22Rv1 (cell line): ENCODE measurements around the gene TMEM247.

Experiments
- ZFX ChIP-seq: fragments of 450-650 bp; IDR thresholded peaks from 2 replicates; pipeline ENCODE4 v1.6.1; 2017; ENCODE audit warnings: antibody characterized with exemption, borderline replicate concordance
- TF ChIP-seq, protein P1 (sequence below): fragments of 450-650 bp; IDR thresholded peaks from 2 replicates; pipeline ENCODE4 v1.5.1; 2017; ENCODE audit warnings: mild to moderate bottlenecking

GRCh38 chr2:46518861-46519260 lies 39.5 kb downstream of the TMEM247 start:
- TF ChIP-seq, protein P1, sequence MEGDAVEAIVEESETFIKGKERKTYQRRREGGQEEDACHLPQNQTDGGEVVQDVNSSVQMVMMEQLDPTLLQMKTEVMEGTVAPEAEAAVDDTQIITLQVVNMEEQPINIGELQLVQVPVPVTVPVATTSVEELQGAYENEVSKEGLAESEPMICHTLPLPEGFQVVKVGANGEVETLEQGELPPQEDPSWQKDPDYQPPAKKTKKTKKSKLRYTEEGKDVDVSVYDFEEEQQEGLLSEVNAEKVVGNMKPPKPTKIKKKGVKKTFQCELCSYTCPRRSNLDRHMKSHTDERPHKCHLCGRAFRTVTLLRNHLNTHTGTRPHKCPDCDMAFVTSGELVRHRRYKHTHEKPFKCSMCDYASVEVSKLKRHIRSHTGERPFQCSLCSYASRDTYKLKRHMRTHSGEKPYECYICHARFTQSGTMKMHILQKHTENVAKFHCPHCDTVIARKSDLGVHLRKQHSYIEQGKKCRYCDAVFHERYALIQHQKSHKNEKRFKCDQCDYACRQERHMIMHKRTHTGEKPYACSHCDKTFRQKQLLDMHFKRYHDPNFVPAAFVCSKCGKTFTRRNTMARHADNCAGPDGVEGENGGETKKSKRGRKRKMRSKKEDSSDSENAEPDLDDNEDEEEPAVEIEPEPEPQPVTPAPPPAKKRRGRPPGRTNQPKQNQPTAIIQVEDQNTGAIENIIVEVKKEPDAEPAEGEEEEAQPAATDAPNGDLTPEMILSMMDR: no peak
- no peak for TF ChIP-seq ZFX
